GM12874 (cell line): ENCODE data around the gene DDX1.

Experiments
- TF ChIP-seq, protein P1 (sequence below): IDR thresholded peaks from 2 replicates; pipeline ENCODE4 v1.5.1; 2011; ENCODE audit warnings: low read depth, mild to moderate bottlenecking, control low read depth, low read length, moderate library complexity; ENCODE audit not compliant: insufficient read depth

Gene DDX1

DNA sequence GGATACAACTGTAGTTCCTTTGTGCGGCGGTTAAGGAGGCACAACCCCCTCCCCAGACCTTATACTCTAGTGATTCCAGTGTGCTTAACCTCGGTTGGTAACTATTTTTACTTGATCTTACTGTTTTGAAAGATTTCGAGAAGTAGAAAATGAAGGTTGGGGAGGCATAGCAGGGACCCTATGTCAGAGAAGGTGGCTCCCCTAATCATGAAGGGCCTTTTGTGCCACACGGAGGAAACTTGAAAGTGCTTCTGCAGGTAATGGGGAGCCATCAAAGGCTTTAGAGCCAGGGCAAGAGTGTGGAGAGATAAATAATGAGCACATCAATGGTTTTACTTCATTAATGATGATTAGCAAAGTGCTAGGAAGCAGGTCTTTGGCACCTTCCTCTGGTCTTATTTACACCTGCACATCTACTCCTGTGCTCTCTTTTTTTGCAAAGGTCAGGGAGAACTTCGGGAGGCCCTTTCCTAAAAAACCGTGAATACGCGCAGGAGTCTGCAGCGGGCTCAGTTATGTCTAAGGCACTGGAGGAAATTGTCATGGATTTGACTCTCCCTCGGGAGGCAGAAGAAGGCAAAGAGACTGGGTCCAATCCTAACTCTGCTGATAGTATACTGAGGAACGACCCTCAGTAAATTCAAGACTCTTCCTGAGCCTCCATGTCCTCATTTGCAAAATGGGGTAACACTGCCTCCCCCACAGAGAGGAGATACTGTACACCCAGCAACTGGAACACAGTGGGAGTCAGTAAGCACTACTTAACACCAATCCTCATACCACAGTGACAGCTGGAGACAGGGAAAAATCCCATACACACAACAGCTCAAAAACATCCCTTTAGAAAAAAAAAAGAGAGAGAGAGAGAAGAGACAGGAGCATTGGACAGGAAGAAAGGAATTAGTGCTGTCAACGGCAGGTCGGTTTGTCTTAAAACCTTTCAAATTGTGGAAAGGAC lies 81.6 kb downstream of the DDX1 start:
- TF ChIP-seq, protein P1, sequence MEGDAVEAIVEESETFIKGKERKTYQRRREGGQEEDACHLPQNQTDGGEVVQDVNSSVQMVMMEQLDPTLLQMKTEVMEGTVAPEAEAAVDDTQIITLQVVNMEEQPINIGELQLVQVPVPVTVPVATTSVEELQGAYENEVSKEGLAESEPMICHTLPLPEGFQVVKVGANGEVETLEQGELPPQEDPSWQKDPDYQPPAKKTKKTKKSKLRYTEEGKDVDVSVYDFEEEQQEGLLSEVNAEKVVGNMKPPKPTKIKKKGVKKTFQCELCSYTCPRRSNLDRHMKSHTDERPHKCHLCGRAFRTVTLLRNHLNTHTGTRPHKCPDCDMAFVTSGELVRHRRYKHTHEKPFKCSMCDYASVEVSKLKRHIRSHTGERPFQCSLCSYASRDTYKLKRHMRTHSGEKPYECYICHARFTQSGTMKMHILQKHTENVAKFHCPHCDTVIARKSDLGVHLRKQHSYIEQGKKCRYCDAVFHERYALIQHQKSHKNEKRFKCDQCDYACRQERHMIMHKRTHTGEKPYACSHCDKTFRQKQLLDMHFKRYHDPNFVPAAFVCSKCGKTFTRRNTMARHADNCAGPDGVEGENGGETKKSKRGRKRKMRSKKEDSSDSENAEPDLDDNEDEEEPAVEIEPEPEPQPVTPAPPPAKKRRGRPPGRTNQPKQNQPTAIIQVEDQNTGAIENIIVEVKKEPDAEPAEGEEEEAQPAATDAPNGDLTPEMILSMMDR = no peak

DNA sequence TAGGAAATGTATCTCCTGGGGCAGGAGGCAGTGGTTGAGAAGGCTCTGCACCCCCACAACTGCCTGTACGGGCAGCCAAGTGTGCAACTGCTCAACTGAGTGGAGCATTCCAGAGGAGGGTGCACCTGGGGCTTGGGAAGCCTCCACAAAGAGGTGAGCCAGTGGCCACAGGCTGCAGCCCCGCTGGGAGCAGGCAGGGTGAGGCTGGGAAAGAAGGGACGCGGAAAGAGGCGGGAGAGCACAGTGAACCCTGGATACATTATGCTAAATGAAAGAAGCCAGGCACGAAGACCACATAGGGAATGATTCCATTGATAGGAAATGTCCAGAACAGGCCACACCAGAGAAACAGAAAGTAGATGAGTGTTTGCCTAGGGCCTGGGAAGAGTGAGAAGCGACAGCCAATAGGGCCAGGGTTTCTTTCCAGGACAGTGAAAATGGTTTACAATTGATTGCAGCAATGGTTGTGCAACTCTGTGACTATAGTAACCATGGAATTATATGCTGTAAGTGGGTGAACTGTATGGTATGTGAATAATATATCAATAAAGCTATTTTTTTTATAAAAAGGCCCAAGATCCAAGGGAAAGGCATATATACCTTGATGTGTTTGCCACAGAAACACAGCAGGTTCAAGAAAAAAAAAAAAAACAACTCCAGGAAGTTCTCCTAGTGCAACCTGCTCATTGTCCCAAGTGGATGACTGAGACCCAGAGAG lies 82.4 kb downstream of the DDX1 start:
- TF ChIP-seq, protein P1 = no peak

DNA sequence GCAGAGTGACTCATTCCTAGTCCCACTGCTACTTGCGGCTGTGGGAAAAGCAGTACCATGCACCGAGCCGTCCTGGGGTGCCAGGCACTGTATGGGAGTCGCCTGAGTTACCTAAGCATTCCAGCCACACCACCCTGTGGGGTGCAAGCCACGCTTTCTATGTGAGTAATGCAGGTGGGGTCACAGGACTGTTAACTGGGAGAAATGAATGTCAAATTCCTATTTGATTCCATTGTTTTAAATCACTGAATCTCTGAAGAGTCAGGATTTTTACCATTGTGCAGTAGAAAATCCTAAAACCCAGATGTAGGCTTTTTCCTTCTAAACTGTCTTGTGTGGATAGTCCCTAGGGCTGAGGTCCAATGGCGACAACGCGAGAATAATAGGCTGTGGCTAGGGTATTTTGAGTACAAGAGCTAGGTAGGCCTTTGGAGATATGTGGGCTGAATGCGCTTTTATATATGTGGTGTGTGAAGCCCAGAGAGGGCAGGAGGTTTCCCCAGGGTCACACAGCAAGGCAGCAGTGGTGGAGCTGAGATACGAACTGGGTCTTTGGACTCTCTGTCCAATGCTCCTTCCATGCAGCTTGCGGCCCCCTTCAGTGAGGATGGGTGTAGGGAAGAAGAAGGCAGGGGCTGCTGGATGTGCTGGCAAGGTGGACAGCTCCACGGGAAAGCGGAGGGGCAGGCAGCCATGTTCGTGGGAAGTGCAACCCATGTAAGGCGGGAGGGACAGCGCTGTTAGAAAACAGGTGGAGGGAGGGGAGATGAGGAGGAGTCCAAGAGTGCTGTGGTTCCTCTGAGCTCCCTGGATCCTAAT lies 83.2 kb downstream of the DDX1 start:
- TF ChIP-seq, protein P1 = no peak

DNA sequence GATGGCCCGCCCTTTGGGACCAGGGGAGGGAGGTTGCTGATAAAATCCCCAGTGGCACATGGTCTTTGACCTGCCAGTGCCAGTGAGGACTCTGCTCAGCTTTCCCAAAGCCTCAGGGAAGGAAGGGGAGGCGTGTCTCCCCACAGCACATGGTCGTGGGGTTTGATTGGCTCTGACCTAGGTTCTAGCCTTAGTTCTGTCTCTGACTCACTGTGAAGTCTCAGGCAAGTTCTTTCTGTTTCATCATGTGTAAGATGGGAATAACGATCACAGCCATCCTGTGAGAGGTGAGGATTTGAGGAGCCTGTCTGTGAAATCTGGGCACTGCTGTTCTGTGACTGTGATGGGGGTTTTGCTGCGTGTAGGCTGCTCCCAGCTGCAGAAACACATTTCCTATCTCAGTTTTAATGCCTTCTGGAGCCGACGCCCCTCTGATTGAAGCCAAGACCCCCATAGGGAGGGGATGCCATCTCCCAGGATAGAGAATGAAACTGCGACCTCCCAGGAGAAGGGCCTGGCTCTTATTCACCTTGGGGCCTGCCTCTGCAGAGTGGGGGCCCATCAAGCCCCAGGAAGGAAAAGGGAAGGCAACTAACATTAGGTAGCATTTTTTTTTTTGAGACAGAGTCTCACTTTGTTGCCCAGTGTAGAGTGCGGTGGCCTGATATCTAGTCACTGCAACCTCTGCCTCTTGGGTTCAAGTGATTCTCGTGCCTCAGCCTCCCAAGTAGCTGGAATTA lies 84.0 kb downstream of the DDX1 start:
- TF ChIP-seq, protein P1 = no peak

- TF ChIP-seq, protein P1 = no peak
These were observed 85.6 kb downstream of the DDX1 start for GRCh38 chr2:15677141-15677843.

DNA sequence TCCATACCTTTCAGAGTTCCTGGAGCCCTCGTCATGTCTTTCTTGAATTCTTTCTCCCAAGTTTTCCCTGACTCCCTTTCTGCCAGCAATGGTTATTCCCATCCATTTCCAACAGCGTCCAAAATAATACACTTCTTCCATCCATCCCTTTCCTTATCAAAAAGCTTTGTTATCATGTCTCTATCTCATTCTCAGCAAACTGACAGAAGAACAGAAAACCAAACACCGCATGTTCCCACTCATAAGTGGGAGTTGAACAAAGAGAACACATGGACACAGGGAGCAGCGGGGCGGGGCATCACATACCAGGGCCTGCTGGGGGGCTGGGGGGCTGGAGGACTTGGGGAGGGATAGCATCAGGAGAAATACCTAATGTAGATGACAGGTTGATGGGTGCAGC lies 86.7 kb downstream of the DDX1 start:
- TF ChIP-seq, protein P1 = no peak
